Measurements from ENCODE around the gene COL6A6. TPM values are rescaled to one million over a fixed set of nuclear protein-coding genes. Genes with fewer than 3 reads are reported as not detected.
"Not testable (repeated sequence)": the region's sequence is repeated elsewhere in the genome, so short reads cannot be mapped to it uniquely, and the experiment has no call there.

COL6A6 gene
- total RNA-seq, 2 experiments from 2014 or later, result not detected

GRCh38 chr3:130547680-130548065 is 30.7 kb downstream of the COL6A6 start:
- CTCF ChIA-PET; POLR2A ChIA-PET; H3K27ac Mint-ChIP-seq; H3K36me3 Mint-ChIP-seq (ENCODE audit: low read depth); DNase-seq; H3K4me3 Mint-ChIP-seq; H3K27me3 Mint-ChIP-seq; H3K4me1 Mint-ChIP-seq; H3K9me3 Mint-ChIP-seq: not testable (repeated sequence)

GRCh38 chr3:130548356-130548755 is 31.4 kb downstream of the COL6A6 start:
- H3K27me3 Mint-ChIP-seq, result peaks cover 3% of the 10 kb centered on the region
- POLR2A ChIA-PET, result no interaction called here
- no peak for DNase-seq
- H3K4me1 Mint-ChIP-seq, result no peaks in the 10 kb centered on the region
- peaks cover 2% of the 10 kb centered on the region for H3K9me3 Mint-ChIP-seq
- no peak overlapping the region for H3K4me3 Mint-ChIP-seq
- H3K36me3 Mint-ChIP-seq (ENCODE audit: low read depth), result no peaks in the 10 kb centered on the region
- H3K27ac Mint-ChIP-seq, result no peak overlapping the region
- CTCF ChIA-PET, result no interaction called here

DNA sequence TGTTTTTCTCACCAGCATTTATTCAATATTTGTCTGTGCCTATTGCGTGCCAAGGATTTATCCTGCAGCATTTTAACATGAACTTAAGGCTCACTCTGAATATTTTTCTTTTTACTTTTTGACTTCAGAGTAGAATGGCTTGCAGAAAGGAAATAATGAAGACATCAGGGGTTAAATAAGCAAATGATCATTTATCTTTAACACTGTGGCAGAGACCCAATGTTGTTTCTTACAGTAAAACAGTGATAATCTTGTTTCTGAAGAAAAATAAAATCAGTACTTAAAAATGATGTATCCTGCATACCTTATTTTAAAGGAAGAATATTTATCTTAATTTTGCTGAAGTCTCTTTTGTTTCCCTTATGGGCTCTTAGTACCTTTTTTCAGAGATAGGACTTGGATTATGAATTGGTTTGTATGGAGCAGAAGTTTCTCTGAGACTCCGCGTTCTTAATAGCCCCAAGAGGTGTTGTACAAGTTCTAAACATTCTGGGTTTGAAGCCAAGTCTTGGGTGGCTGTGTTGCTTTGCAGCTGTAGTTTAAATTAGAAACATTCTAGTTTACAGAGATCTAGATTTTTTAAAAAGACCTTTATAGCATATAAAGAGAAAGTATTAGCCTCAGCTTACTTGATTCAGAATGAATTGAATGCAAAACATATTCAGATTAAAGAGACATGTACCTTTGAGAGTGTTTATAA is 40.5 kb downstream of the COL6A6 start:
- H3K9me3 Mint-ChIP-seq, result no peaks in the 10 kb centered on the region

DNA sequence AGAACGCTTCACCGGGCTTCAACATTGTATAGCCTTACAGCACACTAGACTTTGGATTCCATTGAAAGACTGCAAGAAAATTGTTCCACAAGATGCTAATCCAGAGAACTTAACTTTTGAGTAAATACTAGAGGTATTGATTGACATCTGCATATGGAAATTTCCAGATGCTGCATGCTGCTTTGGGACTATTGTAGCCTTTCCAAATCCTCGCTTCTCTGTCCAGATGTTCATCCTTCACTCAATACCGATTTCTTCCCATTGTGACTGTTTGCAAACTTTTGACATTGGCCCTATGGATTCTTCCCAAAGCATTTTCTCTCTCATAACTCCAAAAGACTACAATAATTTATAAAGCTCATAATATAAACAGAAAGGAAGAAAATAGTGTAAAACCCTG is 41.4 kb downstream of the COL6A6 start:
- H3K36me3 Mint-ChIP-seq (ENCODE audit: low read depth), result no peaks in the 10 kb centered on the region
- POLR2A ChIA-PET, result no interaction called here
- no peak overlapping the region for H3K4me3 Mint-ChIP-seq
- no peaks in the 10 kb centered on the region for H3K4me1 Mint-ChIP-seq
- CTCF ChIA-PET, result no interaction called here
- no peaks in the 10 kb centered on the region for H3K9me3 Mint-ChIP-seq
- no peak overlapping the region for H3K27ac Mint-ChIP-seq
- peaks cover 10% of the 10 kb centered on the region for H3K27me3 Mint-ChIP-seq
- no peak for DNase-seq

More for the DNA sequence above, 40.5 kb downstream of the COL6A6 start:
- Mint-ChIP-seq H3K27me3 (peaks cover 10% of the 10 kb centered on the region), H3K27ac (no peak overlapping the region), H3K4me3 (no peak overlapping the region), H3K36me3 (ENCODE audit: low read depth) (no peaks in the 10 kb centered on the region), H3K4me1 (no peaks in the 10 kb centered on the region)
- DNase-seq, result no peak
- ChIA-PET CTCF (no interaction called here), POLR2A (no interaction called here)

DNA sequence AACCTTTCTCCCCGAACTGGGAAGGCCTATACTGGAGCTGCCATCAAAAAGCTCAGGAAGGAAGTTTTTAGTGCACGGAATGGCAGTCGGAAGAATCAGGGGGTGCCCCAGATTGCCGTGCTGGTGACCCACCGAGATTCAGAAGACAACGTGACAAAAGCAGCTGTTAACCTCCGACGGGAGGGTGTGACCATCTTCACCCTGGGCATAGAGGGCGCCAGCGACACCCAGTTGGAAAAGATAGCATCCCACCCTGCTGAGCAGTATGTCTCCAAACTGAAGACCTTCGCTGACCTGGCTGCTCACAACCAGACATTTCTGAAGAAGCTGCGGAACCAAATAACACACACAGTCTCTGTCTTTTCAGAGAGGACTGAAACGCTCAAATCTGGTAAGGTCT is 48.2 kb downstream of the COL6A6 start:
- ChIA-PET CTCF (no interaction called here), POLR2A (no interaction called here)
- Mint-ChIP-seq H3K36me3 (ENCODE audit: low read depth) (no peaks in the 10 kb centered on the region), H3K27me3 (peaks cover 6% of the 10 kb centered on the region), H3K4me1 (no peaks in the 10 kb centered on the region), H3K9me3 (no peaks in the 10 kb centered on the region), H3K27ac (no peak overlapping the region), H3K4me3 (no peak overlapping the region)
- no peak for DNase-seq

Other genes with a start within 250 kb of the COL6A6 start
- not detected for gene COL6A5, start 171.5 kb upstream of the COL6A6 start, total RNA-seq
- 10 to 100 TPM; 26.0 to 28.7 TPM for gene PIK3R4, start 229.7 kb downstream of the COL6A6 start, total RNA-seq